Caco-2 (cell line): ENCODE data around the gene C11orf86. TPM values are rescaled to one million over a fixed set of nuclear protein-coding genes. Genes with fewer than 3 reads are reported as not detected.
"Not testable (repeated sequence)": the region's sequence is repeated elsewhere in the genome, so short reads cannot be mapped to it uniquely, and the experiment has no call there.

Experiments
- BruUV-seq: library from RNA; stranded (reverse); fragments of 400-500 nt; replicated peaks from 2 replicates; lab custom pipeline; 2021; lab: Mats Ljungman, UMichigan
- CTCF ChIA-PET: fragments of 300-600 bp; sonication (Branson Sonifier 250); formaldehyde crosslinking; loops from one replicate; lab custom pipeline; 2022; ENCODE audit warnings: antibody characterized with exemption; lab: Charles Lee
- POLR2A ChIA-PET: fragments of 300-600 bp; sonication (Branson Sonifier 250); formaldehyde crosslinking; loops from one replicate; lab custom pipeline; 2022; ENCODE audit warnings: antibody characterized with exemption; lab: Charles Lee
- DNase-seq, 2 experiments: peaks; one replicate each; pipeline versions ENCODE4 v3.0.0 to v3.0.0-alpha.2; 2020 to 2022
- H3K27me3 ChIP-seq: replicated peaks from 2 replicates; pipeline ENCODE4 v1.6.0; 2011; ENCODE audit warnings: low read length; ENCODE audit not compliant: control insufficient read depth, insufficient read depth
- H3K36me3 ChIP-seq: 2 replicates; pipeline ENCODE4 v1.5.1; 2011; ENCODE audit warnings: low read length; ENCODE audit not compliant: control insufficient read depth, insufficient read depth
- H3K4me1 ChIP-seq: fragments of 250-450 bp; sonication (Bioruptor Pico); 2 replicates; pipeline ENCODE4 v1.5.1; 2020; ENCODE audit warnings: mild to moderate bottlenecking
- H3K4me3 ChIP-seq: 2 replicates; pipeline ENCODE4 v1.5.1; 2011; ENCODE audit warnings: low read depth, mild to moderate bottlenecking, control low read depth, low read length
- H3K9me3 ChIP-seq: fragments of 250-450 bp; sonication (Bioruptor Pico); 2 replicates; pipeline ENCODE4 v1.5.1; 2020; ENCODE audit warnings: mild to moderate bottlenecking, moderate library complexity
- H3K27ac Mint-ChIP-seq: one replicate; pipeline ENCODE4 v1.8.0; 2022; ENCODE audit warnings: mixed read lengths; ENCODE audit not compliant: unreplicated experiment
- H3K27me3 Mint-ChIP-seq: one replicate; pipeline ENCODE4 v1.8.0; 2022; ENCODE audit warnings: mixed read lengths; ENCODE audit not compliant: insufficient read depth, unreplicated experiment
- H3K36me3 Mint-ChIP-seq: one replicate; pipeline ENCODE4 v1.8.0; 2022; ENCODE audit warnings: mild to moderate bottlenecking, mixed read lengths; ENCODE audit not compliant: insufficient read depth, unreplicated experiment
- H3K4me1 Mint-ChIP-seq: one replicate; pipeline ENCODE4 v1.8.0; 2022; ENCODE audit warnings: low read depth, mixed read lengths; ENCODE audit not compliant: unreplicated experiment
- H3K4me3 Mint-ChIP-seq: one replicate; pipeline ENCODE4 v1.8.0; 2022; ENCODE audit warnings: mild to moderate bottlenecking, moderate library complexity, mixed read lengths; ENCODE audit not compliant: unreplicated experiment
- H3K9me3 Mint-ChIP-seq: one replicate; pipeline ENCODE4 v1.8.0; 2022; ENCODE audit warnings: mixed read lengths; ENCODE audit not compliant: unreplicated experiment
- intact Hi-C: fragments of 100-400 bp; cut with micrococcal nuclease; formaldehyde crosslinking; loops from one replicate; pipeline ENCODE4 v1.10.0; 2022; ENCODE audit not compliant: unreplicated experiment
- total RNA-seq: library from RNA; stranded (reverse); gene quantifications from 2 replicates; pipeline ENCODE4 v1.2.3, GENCODE V29; 2022
- TF ChIP-seq, protein P1 (sequence below), 2 experiments: fragments of 200-600 bp in 1 of 2; IDR thresholded peaks; 1 replicate in 1 of 2; 2 replicates in 1 of 2; pipeline versions ENCODE4 v1.5.1 to v1.8.0; 2011 to 2022; ENCODE audit warnings: antibody characterized with exemption in 1 of 2, control low read depth in 1 of 2, inconsistent platforms in 1 of 2, low read depth in 1 of 2, low read length in 1 of 2, mild to moderate bottlenecking in 1 of 2, moderate library complexity in 1 of 2; ENCODE audit not compliant: insufficient read depth in 1 of 2, severe bottlenecking in 1 of 2, unreplicated experiment in 1 of 2

C11orf86 gene
- total RNA-seq, 1 experiment from 2014 or later: not detected

DNA sequence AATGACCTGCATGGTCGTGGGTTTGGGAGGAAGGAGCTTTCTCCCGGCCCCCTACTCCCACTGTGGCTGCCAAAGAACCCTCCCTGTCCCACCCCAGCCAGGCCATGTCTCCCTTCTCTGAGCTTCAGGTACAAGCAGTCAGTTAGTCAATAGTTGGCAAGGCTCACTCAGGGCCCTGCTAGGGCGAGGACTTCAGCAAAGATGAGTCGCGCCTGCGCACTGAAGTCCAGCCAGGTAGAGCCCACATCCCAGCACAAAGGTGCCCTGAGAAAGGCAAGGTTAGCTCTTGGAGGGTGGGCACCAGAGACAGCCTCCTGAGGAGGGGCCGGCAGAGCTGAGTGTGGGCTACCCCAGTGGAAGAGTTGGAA is 11.1 kb downstream of the C11orf86 start:
- Mint-ChIP-seq H3K36me3 (no peaks in the 10 kb centered on the region), H3K27ac (no peak overlapping the region), H3K4me1 (no peaks in the 10 kb centered on the region), H3K4me3 (no peak overlapping the region), H3K27me3 (peaks cover 3% of the 10 kb centered on the region), H3K9me3 (no peaks in the 10 kb centered on the region)
- BruUV-seq: no TSS peak
- Histone ChIP-seq H3K4me1 (no peaks in the 10 kb centered on the region), H3K9me3 (no peaks in the 10 kb centered on the region), H3K4me3 (no peak overlapping the region), H3K27me3 (no peaks in the 10 kb centered on the region), H3K36me3 (no peaks in the 10 kb centered on the region)
- DNase-seq: no peak
- ChIA-PET POLR2A (no interaction called here), CTCF (no interaction called here)
- TF ChIP-seq, protein P1, sequence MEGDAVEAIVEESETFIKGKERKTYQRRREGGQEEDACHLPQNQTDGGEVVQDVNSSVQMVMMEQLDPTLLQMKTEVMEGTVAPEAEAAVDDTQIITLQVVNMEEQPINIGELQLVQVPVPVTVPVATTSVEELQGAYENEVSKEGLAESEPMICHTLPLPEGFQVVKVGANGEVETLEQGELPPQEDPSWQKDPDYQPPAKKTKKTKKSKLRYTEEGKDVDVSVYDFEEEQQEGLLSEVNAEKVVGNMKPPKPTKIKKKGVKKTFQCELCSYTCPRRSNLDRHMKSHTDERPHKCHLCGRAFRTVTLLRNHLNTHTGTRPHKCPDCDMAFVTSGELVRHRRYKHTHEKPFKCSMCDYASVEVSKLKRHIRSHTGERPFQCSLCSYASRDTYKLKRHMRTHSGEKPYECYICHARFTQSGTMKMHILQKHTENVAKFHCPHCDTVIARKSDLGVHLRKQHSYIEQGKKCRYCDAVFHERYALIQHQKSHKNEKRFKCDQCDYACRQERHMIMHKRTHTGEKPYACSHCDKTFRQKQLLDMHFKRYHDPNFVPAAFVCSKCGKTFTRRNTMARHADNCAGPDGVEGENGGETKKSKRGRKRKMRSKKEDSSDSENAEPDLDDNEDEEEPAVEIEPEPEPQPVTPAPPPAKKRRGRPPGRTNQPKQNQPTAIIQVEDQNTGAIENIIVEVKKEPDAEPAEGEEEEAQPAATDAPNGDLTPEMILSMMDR (IDR thresholded peaks at IDR 0.05; ENCODE audit: insufficient read depth in 1 of 2, low read depth in 1 of 2, low read length in 1 of 2, severe bottlenecking in 1 of 2, unreplicated experiment in 1 of 2): no peak
- intact Hi-C loops: no loop called here

DNA sequence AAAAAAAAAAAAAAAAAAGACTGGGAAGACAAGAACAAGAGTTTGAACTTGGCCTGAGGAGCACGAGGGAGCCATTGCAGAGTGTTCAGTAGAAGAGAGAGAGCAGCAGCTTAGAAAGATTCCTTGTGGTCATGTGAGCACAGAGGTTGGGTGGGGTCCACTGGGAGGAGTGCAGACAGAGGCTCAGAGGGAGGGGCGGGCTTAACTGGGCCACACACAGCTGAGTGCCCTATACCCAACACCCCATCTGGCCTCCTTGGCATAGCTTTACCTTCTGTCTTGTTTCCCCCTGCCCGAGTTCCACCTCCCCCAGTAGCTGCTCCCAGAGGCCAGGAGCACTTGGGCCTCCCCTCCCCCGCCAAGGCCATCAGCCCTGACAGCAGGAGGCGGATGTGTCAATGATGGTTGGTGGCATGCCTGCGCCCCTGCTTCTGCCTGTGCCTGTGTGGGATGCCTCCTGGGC is 12.1 kb downstream of the C11orf86 start:
- Histone ChIP-seq H3K4me1 (no peaks in the 10 kb centered on the region), H3K4me3 (no peak overlapping the region), H3K36me3 (no peaks in the 10 kb centered on the region), H3K27me3 (no peaks in the 10 kb centered on the region), H3K9me3 (no peaks in the 10 kb centered on the region)
- DNase-seq: no peak
- Mint-ChIP-seq H3K9me3 (no peaks in the 10 kb centered on the region), H3K4me3 (no peak overlapping the region), H3K4me1 (no peaks in the 10 kb centered on the region), H3K27ac (no peak overlapping the region), H3K27me3 (peaks cover 3% of the 10 kb centered on the region), H3K36me3 (no peaks in the 10 kb centered on the region)
- intact Hi-C loops: no loop called here
- ChIA-PET POLR2A (no interaction called here), CTCF (interaction anchor here (0.6 kb wide), 3 partner anchors 35 to 384 kb away, joined by 4 to 6 read pairs (median 4); no protein-coding TSS in a partner anchor)
- no TSS peak for BruUV-seq
- TF ChIP-seq, protein P1 (IDR thresholded peaks at IDR 0.05; ENCODE audit: insufficient read depth in 1 of 2, low read depth in 1 of 2, low read length in 1 of 2, severe bottlenecking in 1 of 2, unreplicated experiment in 1 of 2): no peak

DNA sequence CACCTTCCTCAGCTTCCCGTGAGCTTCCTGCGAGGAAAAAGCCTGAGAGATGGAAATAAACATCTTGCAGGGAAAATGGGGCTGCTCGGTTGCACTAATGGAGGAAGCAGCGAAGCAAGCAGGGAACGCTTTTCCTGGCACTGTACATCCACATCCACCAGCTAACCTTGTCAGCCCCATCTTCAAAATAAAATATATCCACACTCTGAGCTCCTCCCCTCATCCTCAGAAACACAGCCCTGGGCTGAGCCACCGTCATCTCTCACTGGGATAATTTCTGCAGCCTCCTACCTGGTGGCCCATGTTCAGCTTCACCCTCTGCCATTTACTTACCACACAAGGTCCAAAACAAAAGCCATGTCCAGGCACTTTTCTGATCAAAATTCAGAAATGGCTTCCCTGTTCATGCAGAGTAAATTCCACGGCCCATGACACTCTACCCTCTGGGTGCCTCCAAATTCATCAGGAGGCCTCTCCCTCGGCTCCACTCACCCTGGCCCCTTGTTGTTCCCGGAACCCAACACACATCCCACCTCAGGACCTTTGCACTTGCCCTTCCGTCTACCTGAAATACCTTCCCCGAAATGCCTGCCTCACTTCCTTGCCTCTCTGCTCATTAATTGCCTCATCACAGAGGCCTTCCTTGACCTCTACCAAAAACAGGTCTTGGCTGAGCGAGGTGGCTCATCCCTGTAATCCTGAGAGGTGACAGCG is 13.0 kb downstream of the C11orf86 start:
- no peaks in the 10 kb centered on the region for H3K36me3 Mint-ChIP-seq
- H3K4me3 Mint-ChIP-seq: no peak overlapping the region
- ChIA-PET CTCF (interaction anchor here (0.6 kb wide), 1 partner anchor 34 kb away, joined by 6 read pairs; no protein-coding TSS in a partner anchor), POLR2A (interaction anchor here (0.6 kb wide), 1 partner anchor 328 kb away, joined by 4 read pairs; no protein-coding TSS in a partner anchor)
- H3K27me3 Mint-ChIP-seq: peaks cover 3% of the 10 kb centered on the region
- no peak for DNase-seq
- intact Hi-C loops: no loop called here
- no peaks in the 10 kb centered on the region for H3K9me3 Mint-ChIP-seq
- no TSS peak for BruUV-seq
- no peaks in the 10 kb centered on the region for H3K4me1 Mint-ChIP-seq
- TF ChIP-seq, protein P1 (IDR thresholded peaks at IDR 0.05; ENCODE audit: insufficient read depth in 1 of 2, low read depth in 1 of 2, low read length in 1 of 2, severe bottlenecking in 1 of 2, unreplicated experiment in 1 of 2): no peak
- no peak overlapping the region for H3K27ac Mint-ChIP-seq
- Histone ChIP-seq H3K27me3 (no peaks in the 10 kb centered on the region), H3K36me3 (no peaks in the 10 kb centered on the region), H3K4me1 (no peaks in the 10 kb centered on the region), H3K9me3 (no peaks in the 10 kb centered on the region), H3K4me3 (no peak overlapping the region)

DNA sequence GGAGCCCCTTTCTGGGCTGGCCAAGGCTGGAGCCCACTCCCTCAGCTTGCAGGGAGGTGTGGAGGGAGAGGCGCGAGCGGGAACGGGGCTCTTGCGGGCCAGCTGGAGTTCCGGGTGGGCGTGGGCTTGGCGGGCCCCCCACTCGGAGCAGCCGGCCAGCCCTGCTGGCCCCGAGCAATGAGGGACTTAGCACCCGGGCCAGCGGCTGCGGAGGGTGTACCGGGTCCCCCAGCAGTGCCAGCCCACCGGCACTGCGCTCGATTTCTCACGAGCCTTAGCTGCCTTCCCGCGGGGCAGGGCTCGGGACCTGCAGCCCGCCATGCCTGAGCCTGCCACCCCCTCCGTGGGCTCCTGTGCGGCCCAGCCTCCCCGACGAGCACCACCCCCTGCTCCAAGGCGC is 13.6 kb downstream of the C11orf86 start:
- H3K27me3 ChIP-seq, H3K27me3 Mint-ChIP-seq, DNase-seq, BruUV-seq, H3K4me3 ChIP-seq, H3K9me3 Mint-ChIP-seq, CTCF ChIA-PET, H3K9me3 ChIP-seq, intact Hi-C loops, H3K4me3 Mint-ChIP-seq, H3K4me1 ChIP-seq, H3K4me1 Mint-ChIP-seq, H3K36me3 ChIP-seq, H3K36me3 Mint-ChIP-seq, POLR2A ChIA-PET, H3K27ac Mint-ChIP-seq: not testable (repeated sequence)

DNA sequence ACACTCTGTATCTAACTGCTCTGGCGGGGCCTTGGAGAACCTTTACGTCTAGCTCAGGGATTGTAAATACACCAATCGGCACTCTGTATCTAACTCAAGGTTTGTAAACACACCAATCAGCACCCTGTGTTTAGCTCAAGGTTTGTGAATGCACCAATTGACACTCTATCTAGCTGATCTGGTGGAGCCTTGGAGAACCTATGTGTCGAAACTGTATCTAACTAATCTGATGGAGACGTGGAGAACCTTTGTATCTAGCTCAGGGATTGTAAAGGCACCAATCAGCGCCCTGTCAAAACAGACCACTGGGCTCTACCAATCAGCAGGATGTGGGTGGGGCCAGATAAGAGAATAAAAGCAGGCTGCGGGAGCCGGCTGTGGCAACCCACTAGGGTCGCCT is 14.3 kb downstream of the C11orf86 start:
- H3K4me1 Mint-ChIP-seq, H3K9me3 ChIP-seq, CTCF ChIA-PET, H3K4me3 ChIP-seq, H3K9me3 Mint-ChIP-seq, H3K36me3 Mint-ChIP-seq, H3K4me3 Mint-ChIP-seq, BruUV-seq, intact Hi-C loops, DNase-seq, H3K27ac Mint-ChIP-seq, H3K4me1 ChIP-seq, POLR2A ChIA-PET, H3K27me3 ChIP-seq, H3K36me3 ChIP-seq, H3K27me3 Mint-ChIP-seq: not testable (repeated sequence)
